ENCODE data around the gene MAFF.
A peak's percentile ranks its signal among the peaks of the same experiment; 100 is the strongest.

Gene MAFF

DNA sequence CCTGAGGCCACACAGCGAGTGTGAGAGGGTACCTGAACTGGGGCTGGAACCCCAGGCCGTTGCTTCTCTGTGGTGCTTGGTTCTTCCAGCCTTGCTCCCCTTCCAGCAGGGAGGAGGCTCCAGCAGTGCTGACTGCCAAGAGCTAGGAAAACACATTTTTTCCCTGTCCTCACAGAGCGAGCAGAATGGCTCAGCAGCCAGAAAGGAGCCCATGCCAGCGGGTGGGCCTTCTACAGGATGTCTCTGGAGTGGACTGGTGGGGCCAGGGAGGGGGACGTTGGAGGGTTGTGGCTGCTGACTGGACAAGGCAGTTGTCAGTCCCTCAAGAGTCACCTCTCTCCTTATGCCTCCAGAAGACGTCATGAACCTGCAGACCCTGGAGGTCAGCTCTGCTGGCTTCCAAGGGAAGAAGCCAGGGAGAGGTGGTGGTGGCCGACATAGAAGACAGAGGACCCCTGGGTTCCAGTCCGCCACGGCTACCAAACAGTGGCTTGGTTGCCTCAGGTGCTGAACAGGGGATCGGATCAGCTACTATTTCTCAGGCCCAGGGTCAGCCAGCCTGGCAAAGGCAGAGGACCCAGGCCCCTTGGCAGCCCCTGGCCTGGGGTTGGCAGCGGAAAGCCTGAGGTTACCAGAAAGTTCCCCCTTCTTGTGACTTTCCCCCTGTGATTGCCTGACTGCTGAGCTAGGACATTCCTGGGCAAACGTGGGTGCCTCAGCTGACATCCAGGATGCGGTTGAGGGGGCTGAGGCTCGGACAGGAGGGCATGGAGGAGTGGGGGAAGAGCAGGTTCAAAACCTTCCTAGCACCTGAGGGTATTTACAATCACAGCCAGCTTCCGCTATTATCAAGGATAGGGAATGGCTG, 3.7 kb downstream of the MAFF start:
- Histone ChIP-seq H3K27ac (ENCODE audit: low read depth, low read length) (no peak overlapping the region), H3K4me1 (ENCODE audit: control insufficient read depth, insufficient read depth, low read length) (peaks cover 5% of the 10 kb centered on the region; the same call in 1 of the 2 replicates), H3K4me3 (ENCODE audit: low read depth, low read length) (no peak overlapping the region), H3K9ac (ENCODE audit: low read length) (no peak overlapping the region), H3K36me3 (ENCODE audit: control insufficient read depth, insufficient read depth, low read length) (no peaks in the 10 kb centered on the region), H3K27me3 (ENCODE audit: control insufficient read depth, insufficient read depth, low read length) (peaks cover 4% of the 10 kb centered on the region; the same call in 1 of the 2 replicates), H3K9me3 (ENCODE audit: control insufficient read depth, insufficient read depth, low read depth, low read length) (no peaks in the 10 kb centered on the region)

DNA sequence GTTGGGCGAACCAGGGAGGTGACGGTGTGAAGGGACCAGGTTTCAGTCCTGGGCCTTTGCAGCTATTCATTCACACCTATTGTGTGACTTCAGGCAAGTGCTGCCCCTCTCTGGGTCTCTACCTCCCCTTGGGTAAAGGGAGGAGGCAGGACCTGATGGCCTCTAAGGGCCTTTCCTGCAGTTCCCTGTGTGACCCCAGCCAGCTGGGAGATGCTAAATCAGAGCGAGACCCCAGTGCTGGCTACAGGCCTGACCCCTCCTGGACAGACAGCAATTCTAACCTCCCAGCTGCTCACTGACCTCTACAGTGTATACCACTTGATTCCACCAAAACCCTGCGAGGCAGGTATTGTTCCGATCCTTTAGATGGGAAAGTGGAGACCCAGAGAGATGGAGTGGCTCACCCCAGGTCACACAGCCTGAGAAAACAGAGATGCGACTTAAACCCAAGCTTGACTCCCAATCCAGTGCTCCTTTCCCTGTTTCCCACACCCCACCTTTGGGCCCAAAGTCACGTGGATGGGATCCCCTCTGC, 6.2 kb downstream of the MAFF start:
- H3K9me3 ChIP-seq (ENCODE audit: control insufficient read depth, insufficient read depth, low read depth, low read length) = no peaks in the 10 kb centered on the region
- H3K4me1 ChIP-seq (ENCODE audit: control insufficient read depth, insufficient read depth, low read length) = no peaks in the 10 kb centered on the region
- H3K27ac ChIP-seq (ENCODE audit: low read depth, low read length) = no peak overlapping the region
- no peak overlapping the region for H3K9ac ChIP-seq (ENCODE audit: low read length)
- H3K27me3 ChIP-seq (ENCODE audit: control insufficient read depth, insufficient read depth, low read length) = peaks cover 4% of the 10 kb centered on the region; the same call in 1 of the 2 replicates
- no peak overlapping the region for H3K4me3 ChIP-seq (ENCODE audit: low read depth, low read length)
- H3K36me3 ChIP-seq (ENCODE audit: control insufficient read depth, insufficient read depth, low read length) = no peaks in the 10 kb centered on the region

DNA sequence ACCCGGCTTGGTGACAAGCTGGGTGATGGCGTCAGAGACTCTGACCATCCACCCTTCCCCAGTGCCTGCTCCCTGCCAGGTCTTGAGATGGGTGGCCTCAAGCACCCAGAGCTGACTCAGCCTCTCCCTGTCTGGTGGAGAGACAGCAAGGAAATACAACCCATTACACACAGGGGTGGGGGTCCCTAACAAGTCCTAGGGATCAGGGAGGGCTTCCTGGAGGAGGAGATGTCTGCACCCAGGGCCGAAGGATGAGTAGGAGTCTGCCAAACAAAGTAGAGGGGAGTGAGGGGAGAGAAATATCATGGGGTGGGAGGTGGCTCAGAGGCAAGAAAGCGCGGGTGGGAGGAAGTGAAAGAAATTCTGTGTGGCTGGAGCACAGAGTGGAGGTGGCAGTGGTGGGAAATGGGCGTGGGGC, 6.8 kb downstream of the MAFF start:
- Histone ChIP-seq H3K27me3 (ENCODE audit: control insufficient read depth, insufficient read depth, low read length) (peaks cover 9% of the 10 kb centered on the region), H3K36me3 (ENCODE audit: control insufficient read depth, insufficient read depth, low read length) (no peaks in the 10 kb centered on the region), H3K4me3 (ENCODE audit: low read depth, low read length) (no peak overlapping the region), H3K9ac (ENCODE audit: low read length) (no peak overlapping the region), H3K9me3 (ENCODE audit: control insufficient read depth, insufficient read depth, low read depth, low read length) (no peaks in the 10 kb centered on the region), H3K27ac (ENCODE audit: low read depth, low read length) (no peak overlapping the region), H3K4me1 (ENCODE audit: control insufficient read depth, insufficient read depth, low read length) (peaks cover under 1% of the 10 kb centered on the region; the same call in 1 of the 2 replicates)

DNA sequence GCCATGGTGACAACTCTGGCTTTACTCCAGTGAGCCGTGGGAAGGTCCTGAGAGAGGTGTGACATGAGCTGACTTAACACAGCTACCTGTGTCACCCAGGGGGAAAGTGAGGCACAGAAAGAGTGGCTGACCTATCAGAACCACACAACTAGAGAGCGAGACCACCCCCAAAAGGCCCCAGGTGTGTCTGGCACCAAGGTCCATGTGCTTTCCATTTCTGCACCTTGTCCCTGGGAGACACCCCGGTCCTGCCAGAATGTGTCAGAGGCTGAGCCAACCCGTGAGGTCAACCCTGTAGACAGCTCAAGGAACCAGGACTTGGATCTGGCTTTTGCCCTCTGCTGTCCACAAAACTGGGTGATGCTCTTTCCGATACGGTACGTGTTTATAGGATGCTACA, 9.8 kb downstream of the MAFF start:
- Histone ChIP-seq H3K36me3 (ENCODE audit: control insufficient read depth, insufficient read depth, low read length) (no peaks in the 10 kb centered on the region), H3K9ac (ENCODE audit: low read length) (no peak overlapping the region), H3K27ac (ENCODE audit: low read depth, low read length) (no peak overlapping the region), H3K27me3 (ENCODE audit: control insufficient read depth, insufficient read depth, low read length) (peaks cover 15% of the 10 kb centered on the region), H3K9me3 (ENCODE audit: control insufficient read depth, insufficient read depth, low read depth, low read length) (no peaks in the 10 kb centered on the region), H3K4me3 (ENCODE audit: low read depth, low read length) (no peak overlapping the region), H3K4me1 (ENCODE audit: control insufficient read depth, insufficient read depth, low read length) (peaks cover 17% of the 10 kb centered on the region)

GRCh38 chr22:38212442-38212841, 10.6 kb downstream of the MAFF start:
- Histone ChIP-seq H3K9me3 (ENCODE audit: control insufficient read depth, insufficient read depth, low read depth, low read length) (no peaks in the 10 kb centered on the region), H3K4me3 (ENCODE audit: low read depth, low read length) (no peak overlapping the region), H3K9ac (ENCODE audit: low read length) (no peak overlapping the region), H3K27ac (ENCODE audit: low read depth, low read length) (no peak overlapping the region), H3K4me1 (ENCODE audit: control insufficient read depth, insufficient read depth, low read length) (peaks cover 17% of the 10 kb centered on the region), H3K36me3 (ENCODE audit: control insufficient read depth, insufficient read depth, low read length) (no peaks in the 10 kb centered on the region), H3K27me3 (ENCODE audit: control insufficient read depth, insufficient read depth, low read length) (peaks cover 15% of the 10 kb centered on the region)

DNA sequence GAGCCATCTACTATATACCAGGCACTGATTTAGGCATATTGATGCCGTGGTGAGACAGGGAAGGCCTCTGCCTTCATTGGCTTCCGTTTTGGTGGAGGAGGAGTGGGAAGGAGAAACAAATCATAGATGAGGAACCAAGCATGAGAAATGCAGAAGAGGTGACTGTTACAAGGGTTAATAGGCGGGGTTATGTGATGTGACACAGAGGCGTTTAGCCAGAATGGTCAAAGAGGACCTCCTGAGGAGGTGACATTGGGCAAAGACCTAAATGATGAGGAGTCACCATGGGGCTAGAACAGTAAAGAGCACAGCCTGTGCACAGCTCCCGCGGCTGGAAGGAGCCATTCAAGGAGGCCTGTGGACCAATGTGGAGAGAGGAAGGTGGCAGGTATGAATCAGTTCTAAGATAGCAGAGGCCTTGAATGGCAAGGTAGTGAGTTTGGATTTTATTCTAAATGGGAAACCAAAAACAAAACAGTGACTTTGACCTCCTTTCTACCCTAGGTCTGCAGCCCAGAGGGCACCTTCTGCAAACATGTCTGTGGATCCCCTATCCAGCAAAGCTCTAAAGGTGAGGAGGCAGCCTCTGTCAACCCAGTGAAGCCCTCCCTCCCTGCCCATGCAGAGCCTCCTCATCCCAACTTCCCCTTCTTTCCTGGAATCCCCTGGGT, 11.7 kb downstream of the MAFF start:
- Histone ChIP-seq H3K9ac (ENCODE audit: low read length) (no peak overlapping the region), H3K9me3 (ENCODE audit: control insufficient read depth, insufficient read depth, low read depth, low read length) (no peaks in the 10 kb centered on the region), H3K27me3 (ENCODE audit: control insufficient read depth, insufficient read depth, low read length) (peaks cover 15% of the 10 kb centered on the region), H3K27ac (ENCODE audit: low read depth, low read length) (no peak overlapping the region), H3K4me1 (ENCODE audit: control insufficient read depth, insufficient read depth, low read length) (peaks cover 25% of the 10 kb centered on the region), H3K36me3 (ENCODE audit: control insufficient read depth, insufficient read depth, low read length) (no peaks in the 10 kb centered on the region), H3K4me3 (ENCODE audit: low read depth, low read length) (no peak overlapping the region)

DNA sequence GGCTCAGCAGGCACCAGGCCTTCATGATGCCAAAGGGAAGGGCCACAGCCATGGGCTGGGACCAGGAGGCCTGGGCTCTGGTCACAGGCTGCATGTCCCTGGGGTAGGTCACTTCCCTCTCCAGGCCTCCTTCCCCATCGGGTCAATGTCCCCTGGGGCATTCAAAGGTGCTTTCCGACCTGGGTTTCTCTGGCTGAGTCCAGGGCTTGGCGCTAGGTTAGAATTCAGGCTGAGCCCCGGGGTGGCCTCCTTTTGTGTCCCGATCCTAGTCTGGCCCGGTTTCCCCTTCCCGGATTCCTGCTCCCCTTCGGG, 12.2 kb downstream of the MAFF start:
- Histone ChIP-seq H3K9me3 (ENCODE audit: control insufficient read depth, insufficient read depth, low read depth, low read length) (no peaks in the 10 kb centered on the region), H3K27ac (ENCODE audit: low read depth, low read length) (no peak overlapping the region), H3K9ac (ENCODE audit: low read length) (peak overlapping the region; percentile 30), H3K4me1 (ENCODE audit: control insufficient read depth, insufficient read depth, low read length) (peaks cover 30% of the 10 kb centered on the region), H3K27me3 (ENCODE audit: control insufficient read depth, insufficient read depth, low read length) (peaks cover 15% of the 10 kb centered on the region), H3K36me3 (ENCODE audit: control insufficient read depth, insufficient read depth, low read length) (no peaks in the 10 kb centered on the region), H3K4me3 (ENCODE audit: low read depth, low read length) (peak overlapping the region; percentile 60)

DNA sequence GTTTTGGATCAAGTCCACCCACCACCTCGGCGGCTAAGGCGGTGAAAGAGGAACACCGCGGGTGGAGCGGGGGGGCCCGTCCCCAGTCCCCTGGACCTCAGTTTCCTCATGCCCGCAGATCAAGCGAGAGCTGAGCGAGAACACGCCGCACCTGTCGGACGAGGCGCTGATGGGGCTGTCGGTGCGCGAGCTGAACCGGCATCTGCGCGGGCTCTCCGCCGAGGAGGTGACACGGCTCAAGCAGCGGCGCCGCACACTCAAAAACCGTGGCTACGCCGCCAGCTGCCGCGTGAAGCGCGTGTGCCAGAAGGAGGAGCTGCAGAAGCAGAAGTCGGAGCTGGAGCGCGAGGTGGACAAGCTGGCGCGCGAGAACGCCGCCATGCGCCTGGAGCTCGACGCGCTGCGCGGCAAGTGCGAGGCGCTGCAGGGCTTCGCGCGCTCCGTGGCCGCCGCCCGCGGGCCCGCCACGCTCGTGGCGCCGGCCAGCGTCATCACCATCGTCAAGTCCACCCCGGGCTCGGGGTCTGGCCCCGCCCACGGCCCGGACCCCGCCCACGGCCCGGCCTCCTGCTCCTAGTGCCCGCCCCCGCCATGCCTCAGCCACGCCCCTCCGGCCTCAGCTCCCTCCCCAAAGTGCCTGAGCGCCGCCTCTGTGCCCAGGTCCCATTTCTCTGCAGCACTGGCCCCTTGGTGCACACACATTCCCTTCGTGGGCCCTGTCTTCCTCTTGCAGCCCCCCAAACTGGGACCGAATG, 12.7 kb downstream of the MAFF start:
- H3K4me3 ChIP-seq (ENCODE audit: low read depth, low read length) = peak overlapping the region; percentile 60
- H3K4me1 ChIP-seq (ENCODE audit: control insufficient read depth, insufficient read depth, low read length) = peaks cover 36% of the 10 kb centered on the region
- H3K27ac ChIP-seq (ENCODE audit: low read depth, low read length) = no peak overlapping the region
- H3K9me3 ChIP-seq (ENCODE audit: control insufficient read depth, insufficient read depth, low read depth, low read length) = no peaks in the 10 kb centered on the region
- peak overlapping the region; percentile 30 for H3K9ac ChIP-seq (ENCODE audit: low read length)
- peaks cover 15% of the 10 kb centered on the region for H3K27me3 ChIP-seq (ENCODE audit: control insufficient read depth, insufficient read depth, low read length)
- no peaks in the 10 kb centered on the region for H3K36me3 ChIP-seq (ENCODE audit: control insufficient read depth, insufficient read depth, low read length)

GRCh38 chr22:38215156-38216038, 13.6 kb downstream of the MAFF start:
- peak overlapping the region; percentile 27; the same call in 1 of the 2 replicates for H3K4me3 ChIP-seq (ENCODE audit: low read depth, low read length)
- no peaks in the 10 kb centered on the region for H3K36me3 ChIP-seq (ENCODE audit: control insufficient read depth, insufficient read depth, low read length)
- no peak overlapping the region for H3K9ac ChIP-seq (ENCODE audit: low read length)
- H3K27ac ChIP-seq (ENCODE audit: low read depth, low read length) = no peak overlapping the region
- peaks cover 43% of the 10 kb centered on the region for H3K4me1 ChIP-seq (ENCODE audit: control insufficient read depth, insufficient read depth, low read length)
- no peaks in the 10 kb centered on the region for H3K9me3 ChIP-seq (ENCODE audit: control insufficient read depth, insufficient read depth, low read depth, low read length)
- peaks cover 15% of the 10 kb centered on the region for H3K27me3 ChIP-seq (ENCODE audit: control insufficient read depth, insufficient read depth, low read length)
